ENCODE measurements around the gene NCAPG2. TPM values are rescaled to one million over a fixed set of nuclear protein-coding genes. Genes with fewer than 3 reads are reported as not detected.

NCAPG2 gene
- polyA plus RNA-seq, 1 of the 3 experiments (the other 2 are of a cell fraction), result 25.0 TPM

DNA sequence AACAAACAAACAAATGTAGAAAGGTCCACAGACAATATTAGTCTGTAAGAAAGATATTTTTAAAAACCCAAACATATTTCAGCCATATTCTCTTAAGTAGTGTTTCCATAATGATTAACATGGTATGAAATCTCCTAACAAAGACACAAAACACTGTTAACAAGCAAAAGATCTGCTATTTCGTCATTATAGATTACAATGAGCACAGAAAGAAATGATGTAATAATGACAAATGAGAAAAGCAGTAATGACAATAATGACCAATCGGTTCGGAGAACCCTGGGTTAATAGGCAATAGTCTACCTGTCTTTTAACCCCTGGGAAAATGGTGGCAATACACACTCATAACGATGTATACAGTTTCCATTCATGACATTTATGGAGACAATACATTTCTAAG is 39.5 kb upstream of the NCAPG2 start:
- TF ChIP-seq CHD2 (IDR thresholded peaks at IDR 0.05; ENCODE audit: low read length, partially characterized antibody) (no peak), GATA2 (CRISPR knock-in tag; IDR thresholded peaks at IDR 0.05) (no peak)
- TF ChIP-seq, protein P1, sequence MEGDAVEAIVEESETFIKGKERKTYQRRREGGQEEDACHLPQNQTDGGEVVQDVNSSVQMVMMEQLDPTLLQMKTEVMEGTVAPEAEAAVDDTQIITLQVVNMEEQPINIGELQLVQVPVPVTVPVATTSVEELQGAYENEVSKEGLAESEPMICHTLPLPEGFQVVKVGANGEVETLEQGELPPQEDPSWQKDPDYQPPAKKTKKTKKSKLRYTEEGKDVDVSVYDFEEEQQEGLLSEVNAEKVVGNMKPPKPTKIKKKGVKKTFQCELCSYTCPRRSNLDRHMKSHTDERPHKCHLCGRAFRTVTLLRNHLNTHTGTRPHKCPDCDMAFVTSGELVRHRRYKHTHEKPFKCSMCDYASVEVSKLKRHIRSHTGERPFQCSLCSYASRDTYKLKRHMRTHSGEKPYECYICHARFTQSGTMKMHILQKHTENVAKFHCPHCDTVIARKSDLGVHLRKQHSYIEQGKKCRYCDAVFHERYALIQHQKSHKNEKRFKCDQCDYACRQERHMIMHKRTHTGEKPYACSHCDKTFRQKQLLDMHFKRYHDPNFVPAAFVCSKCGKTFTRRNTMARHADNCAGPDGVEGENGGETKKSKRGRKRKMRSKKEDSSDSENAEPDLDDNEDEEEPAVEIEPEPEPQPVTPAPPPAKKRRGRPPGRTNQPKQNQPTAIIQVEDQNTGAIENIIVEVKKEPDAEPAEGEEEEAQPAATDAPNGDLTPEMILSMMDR (IDR thresholded peaks at IDR 0.05), result no peak
- TF ChIP-seq, protein P2, sequence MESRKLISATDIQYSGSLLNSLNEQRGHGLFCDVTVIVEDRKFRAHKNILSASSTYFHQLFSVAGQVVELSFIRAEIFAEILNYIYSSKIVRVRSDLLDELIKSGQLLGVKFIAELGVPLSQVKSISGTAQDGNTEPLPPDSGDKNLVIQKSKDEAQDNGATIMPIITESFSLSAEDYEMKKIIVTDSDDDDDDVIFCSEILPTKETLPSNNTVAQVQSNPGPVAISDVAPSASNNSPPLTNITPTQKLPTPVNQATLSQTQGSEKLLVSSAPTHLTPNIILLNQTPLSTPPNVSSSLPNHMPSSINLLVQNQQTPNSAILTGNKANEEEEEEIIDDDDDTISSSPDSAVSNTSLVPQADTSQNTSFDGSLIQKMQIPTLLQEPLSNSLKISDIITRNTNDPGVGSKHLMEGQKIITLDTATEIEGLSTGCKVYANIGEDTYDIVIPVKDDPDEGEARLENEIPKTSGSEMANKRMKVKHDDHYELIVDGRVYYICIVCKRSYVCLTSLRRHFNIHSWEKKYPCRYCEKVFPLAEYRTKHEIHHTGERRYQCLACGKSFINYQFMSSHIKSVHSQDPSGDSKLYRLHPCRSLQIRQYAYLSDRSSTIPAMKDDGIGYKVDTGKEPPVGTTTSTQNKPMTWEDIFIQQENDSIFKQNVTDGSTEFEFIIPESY (IDR thresholded peaks at IDR 0.05; ENCODE audit: borderline replicate concordance, low read depth), result no peak
- H3K4me3 ChIP-seq (ENCODE audit: low read depth in 2 of 2, low read length in 1 of 2), result no peak overlapping the region
- H3K4me1 ChIP-seq (ENCODE audit: control insufficient read depth in 1 of 2, insufficient read depth in 2 of 2, low read depth in 1 of 2, low read length in 1 of 2), result no peaks in the 10 kb centered on the region
- 91% methylated on average over 4 of the region's 4 CpGs for WGBS (ENCODE audit: low lambda C conversion rate)
- H3K4me2 ChIP-seq, result no peak overlapping the region
- H4K20me1 ChIP-seq (ENCODE audit: insufficient read depth), result no peaks in the 10 kb centered on the region
- H3F3A ChIP-seq (replicated peaks; ENCODE audit: insufficient read depth), result peaks cover 7% of the 10 kb centered on the region
- no peak overlapping the region for H3K9ac ChIP-seq
- H3K27ac ChIP-seq (ENCODE audit: low read depth in 2 of 2, low read length in 1 of 2), result no peak overlapping the region
- CTCF ChIA-PET, result no interaction called here
- H3K9me3 ChIP-seq, result no peaks in the 10 kb centered on the region
- no peaks in the 10 kb centered on the region for H3K9me2 ChIP-seq
- POLR2A ChIA-PET, result no interaction called here
- no peak overlapping the region for H2AFZ ChIP-seq (ENCODE audit: low read depth)
- peaks cover 62 to 80% of the 10 kb centered on the region in 2 experiments for H3K36me3 ChIP-seq (replicated peaks in 1 of 2; ENCODE audit: control insufficient read depth in 1 of 2, insufficient read depth in 2 of 2, low read length in 1 of 2)
- no peak for DNase-seq
- H3K27me3 ChIP-seq (ENCODE audit: insufficient read depth), result no peaks in the 10 kb centered on the region
- no peaks in the 10 kb centered on the region for H3K79me2 ChIP-seq (ENCODE audit: insufficient read depth)

DNA sequence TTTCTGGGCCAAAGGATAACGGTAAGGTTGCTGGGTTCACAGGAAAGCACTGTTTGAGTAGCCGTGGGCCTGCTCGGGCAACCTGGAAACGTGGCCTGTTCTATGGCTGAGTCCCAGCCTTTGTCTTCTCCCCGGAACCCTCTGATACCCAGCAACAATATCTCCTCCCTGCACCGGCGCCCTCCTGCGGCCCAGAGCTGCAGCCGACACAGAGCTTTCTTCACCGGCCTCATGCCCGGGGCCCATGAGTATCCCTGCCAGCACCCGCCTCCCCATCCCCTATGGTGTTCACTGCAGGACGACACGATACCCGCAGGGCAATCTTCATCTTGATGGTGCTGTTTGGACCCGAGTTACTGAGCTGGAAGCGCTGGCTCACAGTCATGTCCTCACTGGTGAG is 38.6 kb upstream of the NCAPG2 start:
- Histone ChIP-seq H3K9me3 (no peaks in the 10 kb centered on the region), H4K20me1 (ENCODE audit: insufficient read depth) (no peaks in the 10 kb centered on the region), H3K79me2 (ENCODE audit: insufficient read depth) (no peaks in the 10 kb centered on the region), H3K27me3 (ENCODE audit: insufficient read depth) (no peaks in the 10 kb centered on the region), H3K27ac (ENCODE audit: low read depth in 2 of 2, low read length in 1 of 2) (no peak overlapping the region), H3K4me1 (ENCODE audit: control insufficient read depth in 1 of 2, insufficient read depth in 2 of 2, low read depth in 1 of 2, low read length in 1 of 2) (no peaks in the 10 kb centered on the region), H3F3A (replicated peaks; ENCODE audit: insufficient read depth) (peaks cover 7% of the 10 kb centered on the region), H3K9ac (no peak overlapping the region), H3K4me3 (ENCODE audit: low read depth in 2 of 2, low read length in 1 of 2) (no peak overlapping the region), H3K4me2 (no peak overlapping the region), H2AFZ (ENCODE audit: low read depth) (no peak overlapping the region), H3K36me3 (replicated peaks in 1 of 2; ENCODE audit: control insufficient read depth in 1 of 2, insufficient read depth in 2 of 2, low read length in 1 of 2) (peaks cover 62 to 88% of the 10 kb centered on the region in 2 experiments), H3K9me2 (no peaks in the 10 kb centered on the region)
- ChIA-PET CTCF (interaction anchor here (2.4 kb wide), 1 partner anchor 10 kb away, joined by 7 read pairs; no protein-coding TSS in a partner anchor), POLR2A (no interaction called here)
- 95% methylated on average over 17 of the region's 17 CpGs for WGBS (ENCODE audit: low lambda C conversion rate)
- no peak for DNase-seq
- TF ChIP-seq MEF2A (IDR thresholded peaks at IDR 0.05; ENCODE audit: borderline replicate concordance, low read depth) (no peak), SIN3A (IDR thresholded peaks at IDR 0.05; ENCODE audit: borderline replicate concordance, low read depth, low read length) (no peak), EP300 (IDR thresholded peaks at IDR 0.05; ENCODE audit: borderline replicate concordance in 1 of 2, low read depth in 1 of 2, low read length in 1 of 2) (no peak), EZH2phosphoT487 (IDR thresholded peaks at IDR 0.05; ENCODE audit: borderline replicate concordance, low read depth) (no peak), RFX5 (IDR thresholded peaks at IDR 0.05; ENCODE audit: low read length) (no peak), JUND (IDR thresholded peaks at IDR 0.05) (no peak), YY1 (IDR thresholded peaks at IDR 0.05; ENCODE audit: low read depth) (no peak), SMC3 (IDR thresholded peaks at IDR 0.05; ENCODE audit: low read depth, low read length) (no peak), FOSL2 (IDR thresholded peaks at IDR 0.05; ENCODE audit: borderline replicate concordance, low read depth) (no peak), RCOR1 (IDR thresholded peaks at IDR 0.05; ENCODE audit: low read length) (no peak), GABPA (IDR thresholded peaks at IDR 0.05; ENCODE audit: low read depth) (no peak), CHD2 (IDR thresholded peaks at IDR 0.05; ENCODE audit: low read length, partially characterized antibody) (no peak)
- TF ChIP-seq, protein P2 (IDR thresholded peaks at IDR 0.05; ENCODE audit: borderline replicate concordance, low read depth), result no peak
- TF ChIP-seq, protein P3, sequence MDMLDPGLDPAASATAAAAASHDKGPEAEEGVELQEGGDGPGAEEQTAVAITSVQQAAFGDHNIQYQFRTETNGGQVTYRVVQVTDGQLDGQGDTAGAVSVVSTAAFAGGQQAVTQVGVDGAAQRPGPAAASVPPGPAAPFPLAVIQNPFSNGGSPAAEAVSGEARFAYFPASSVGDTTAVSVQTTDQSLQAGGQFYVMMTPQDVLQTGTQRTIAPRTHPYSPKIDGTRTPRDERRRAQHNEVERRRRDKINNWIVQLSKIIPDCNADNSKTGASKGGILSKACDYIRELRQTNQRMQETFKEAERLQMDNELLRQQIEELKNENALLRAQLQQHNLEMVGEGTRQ (IDR thresholded peaks at IDR 0.05; ENCODE audit: borderline replicate concordance, low read depth, low read length), result no peak
- TF ChIP-seq, protein P4, sequence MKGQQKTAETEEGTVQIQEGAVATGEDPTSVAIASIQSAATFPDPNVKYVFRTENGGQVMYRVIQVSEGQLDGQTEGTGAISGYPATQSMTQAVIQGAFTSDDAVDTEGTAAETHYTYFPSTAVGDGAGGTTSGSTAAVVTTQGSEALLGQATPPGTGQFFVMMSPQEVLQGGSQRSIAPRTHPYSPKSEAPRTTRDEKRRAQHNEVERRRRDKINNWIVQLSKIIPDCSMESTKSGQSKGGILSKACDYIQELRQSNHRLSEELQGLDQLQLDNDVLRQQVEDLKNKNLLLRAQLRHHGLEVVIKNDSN (IDR thresholded peaks at IDR 0.05; ENCODE audit: borderline replicate concordance, low read depth), result no peak

Data from SK-N-SH (cell line).